ENCODE results near the gene ZNF320.
"Not testable (repeated sequence)": the region's sequence is repeated elsewhere in the genome, so short reads cannot be mapped to it uniquely, and the experiment has no call there.

The ZNF320 gene

GRCh38 chr19:52917531-52917930, 20.1 kb upstream of the ZNF320 start:
- DNase-seq = no peak

- DNase-seq = no peak
These were observed 13.2 kb upstream of the ZNF320 start for GRCh38 chr19:52910648-52911047.

GRCh38 chr19:52904052-52904780, 6.8 kb upstream of the ZNF320 start:
- DNase-seq = not testable (repeated sequence)

- no peak for DNase-seq
These were observed 4.4 kb upstream of the ZNF320 start for GRCh38 chr19:52901842-52902241.

- DNase-seq = not testable (repeated sequence)
These were observed 1.2 kb upstream of the ZNF320 start for GRCh38 chr19:52898596-52898995.

- DNase-seq = no peak
These were observed 666 bp upstream of the ZNF320 start for GRCh38 chr19:52898101-52898500.

- DNase-seq = no peak
These were observed 851 bp downstream of the ZNF320 start for GRCh38 chr19:52896431-52897137.

GRCh38 chr19:52891336-52891735, 6.1 kb downstream of the ZNF320 start:
- no peak for DNase-seq

- no peak for DNase-seq
These were observed 7.5 kb downstream of the ZNF320 start for GRCh38 chr19:52889931-52890330.

GRCh38 chr19:52889076-52889475, 8.4 kb downstream of the ZNF320 start:
- no peak for DNase-seq

GRCh38 chr19:52880895-52881389, 16.5 kb downstream of the ZNF320 start:
- no peak for DNase-seq

- not testable (repeated sequence) for DNase-seq
These were observed 24.4 kb downstream of the ZNF320 start for GRCh38 chr19:52872996-52873395.

- DNase-seq = no peak
These were observed 26.0 kb downstream of the ZNF320 start for GRCh38 chr19:52871466-52871865.

- not testable (repeated sequence) for DNase-seq
These were observed 29.4 kb downstream of the ZNF320 start for GRCh38 chr19:52868031-52868430.

- DNase-seq = peak; percentile 43 to 55 (median 46)
These were observed 39.9 kb downstream of the ZNF320 start, which contains the start of gene ZNF468 for GRCh38 chr19:52857378-52858191. Gene ZNF468 (minus strand): TSS chr19:52857619. CDS start chr19:52854272, 3,347 bp downstream.

- DNase-seq = not testable (repeated sequence)
These were observed 40.7 kb downstream of the ZNF320 start for GRCh38 chr19:52856540-52857377.

Measured in activated naive CD4-positive, alpha-beta T cell (primary cell).